NT2/D1 (cell line): Measurements from ENCODE around the gene CDKN1C.

Experiments
- DNase-seq: peaks from one replicate; pipeline ENCODE4 v3.0.0-alpha.2; 2011; ENCODE audit warnings: low read depth, low spot score
- H3K27me3 ChIP-seq: 2 replicates; pipeline ENCODE4 v1.6.0; 2011; ENCODE audit warnings: mild to moderate bottlenecking; ENCODE audit not compliant: insufficient read length, insufficient read depth
- H3K36me3 ChIP-seq: 2 replicates; pipeline ENCODE4 v1.6.1; 2011; ENCODE audit warnings: mild to moderate bottlenecking, low read length, mixed read lengths; ENCODE audit not compliant: insufficient read depth, insufficient read length
- H3K4me1 ChIP-seq: 2 replicates; pipeline ENCODE4 v1.5.1; 2011; ENCODE audit not compliant: insufficient read depth, insufficient read length
- H3K4me3 ChIP-seq: 2 replicates; pipeline ENCODE4 v1.5.1; 2011; ENCODE audit warnings: low read depth; ENCODE audit not compliant: insufficient read length
- H3K9ac ChIP-seq: 2 replicates; pipeline ENCODE4 v1.6.0; 2011; ENCODE audit warnings: low read depth; ENCODE audit not compliant: insufficient read length
- H3K9me3 ChIP-seq: 2 replicates; pipeline ENCODE4 v1.5.1; 2011; ENCODE audit warnings: mild to moderate bottlenecking, low read length; ENCODE audit not compliant: insufficient read depth
- SUZ12 ChIP-seq: IDR thresholded peaks from 2 replicates; pipeline ENCODE4 v1.6.1; 2011; ENCODE audit not compliant: insufficient read length, insufficient read depth; ENCODE audit errors: extremely low read depth
- YY1 ChIP-seq: IDR thresholded peaks from 2 replicates; pipeline ENCODE4 v1.6.1; 2011; ENCODE audit not compliant: insufficient read length, insufficient read depth
- ZNF274 ChIP-seq: IDR thresholded peaks from 2 replicates; pipeline ENCODE4 v1.6.1; 2011; ENCODE audit warnings: mild to moderate bottlenecking, low read depth, low read length

Gene CDKN1C

GRCh38 chr11:2927121-2927800 is 41.7 kb upstream of the CDKN1C start:
- H3K36me3 ChIP-seq, result peaks cover 33% of the 10 kb centered on the region
- peak overlapping the region; percentile 91 for H3K4me3 ChIP-seq
- no peak for DNase-seq
- peaks cover 21% of the 10 kb centered on the region for H3K4me1 ChIP-seq
- peak overlapping the region; percentile 23 for H3K9ac ChIP-seq
- peaks cover 16% of the 10 kb centered on the region; the same call in 1 of the 2 replicates for H3K9me3 ChIP-seq
- H3K27me3 ChIP-seq, result peaks cover 4% of the 10 kb centered on the region
- TF ChIP-seq ZNF274 (no peak), YY1 (no peak)

- Histone ChIP-seq H3K36me3 (peaks cover 33% of the 10 kb centered on the region), H3K9me3 (peaks cover 16% of the 10 kb centered on the region; the same call in 1 of the 2 replicates), H3K4me1 (peaks cover 23% of the 10 kb centered on the region), H3K9ac (no peak overlapping the region), H3K4me3 (no peak overlapping the region), H3K27me3 (peaks cover 4% of the 10 kb centered on the region)
- no peak for TF ChIP-seq ZNF274
- TF ChIP-seq YY1, result no peak
- no peak for TF ChIP-seq SUZ12
- no peak for DNase-seq
Observed at GRCh38 chr11:2926611-2927051, 41.1 kb upstream of the CDKN1C start.

- peaks cover 16% of the 10 kb centered on the region; the same call in 1 of the 2 replicates for H3K9me3 ChIP-seq
- peaks cover 4% of the 10 kb centered on the region for H3K27me3 ChIP-seq
- peaks cover 33% of the 10 kb centered on the region for H3K36me3 ChIP-seq
- TF ChIP-seq YY1 (no peak), ZNF274 (no peak), SUZ12 (no peak)
- H3K9ac ChIP-seq, result no peak overlapping the region
- H3K4me3 ChIP-seq, result no peak overlapping the region
- peaks cover 17% of the 10 kb centered on the region for H3K4me1 ChIP-seq
- no peak for DNase-seq
Observed at GRCh38 chr11:2924821-2925675, 39.5 kb upstream of the CDKN1C start.

GRCh38 chr11:2924381-2924780 is 38.8 kb upstream of the CDKN1C start:
- H3K9me3 ChIP-seq, result peaks cover 16% of the 10 kb centered on the region; the same call in 1 of the 2 replicates
- no peak overlapping the region for H3K9ac ChIP-seq
- no peak for DNase-seq
- no peak overlapping the region for H3K4me3 ChIP-seq
- H3K36me3 ChIP-seq, result peaks cover 33% of the 10 kb centered on the region
- H3K27me3 ChIP-seq, result peaks cover 4% of the 10 kb centered on the region
- H3K4me1 ChIP-seq, result peaks cover 13% of the 10 kb centered on the region
- TF ChIP-seq ZNF274 (no peak), SUZ12 (no peak), YY1 (no peak)

- H3K9ac ChIP-seq, result no peak overlapping the region
- peaks cover 16% of the 10 kb centered on the region; the same call in 1 of the 2 replicates for H3K9me3 ChIP-seq
- H3K4me3 ChIP-seq, result no peak overlapping the region
- TF ChIP-seq YY1 (no peak), SUZ12 (no peak), ZNF274 (no peak)
- DNase-seq, result no peak
- peaks cover 4% of the 10 kb centered on the region for H3K27me3 ChIP-seq
- H3K36me3 ChIP-seq, result peaks cover 33% of the 10 kb centered on the region
- H3K4me1 ChIP-seq, result peaks cover 13% of the 10 kb centered on the region
Observed at GRCh38 chr11:2923446-2924375, 38.1 kb upstream of the CDKN1C start.

- TF ChIP-seq YY1 (no peak), SUZ12 (no peak), ZNF274 (no peak)
- DNase-seq, result no peak
- Histone ChIP-seq H3K27me3 (peaks cover 3% of the 10 kb centered on the region), H3K9me3 (peaks cover 14% of the 10 kb centered on the region; the same call in 1 of the 2 replicates), H3K4me1 (peaks cover 12% of the 10 kb centered on the region), H3K4me3 (no peak overlapping the region), H3K9ac (no peak overlapping the region), H3K36me3 (peaks cover 28% of the 10 kb centered on the region)
Observed at GRCh38 chr11:2922655-2923054, 37.1 kb upstream of the CDKN1C start.
